GF-D8 (cell line): ENCODE results near the gene TNPO3.

Source experiments
- DNase-seq: peaks from one replicate; lab custom pipeline; 2025; lab: John Stamatoyannopoulos, UW

Gene TNPO3

GRCh38 chr7:129054438-129055293 is at the start of gene TNPO3:
Gene TNPO3 (minus strand): TSS chr7:129055111. CDS start chr7:129054770, 341 bp downstream.
- peak; percentile 80 for DNase-seq

- DNase-seq, result no peak
Observed at GRCh38 chr7:129103561-129104324, 48.8 kb upstream of the TNPO3 start.

GRCh38 chr7:129101746-129102145 is 46.8 kb upstream of the TNPO3 start:
- no peak for DNase-seq

- DNase-seq, result no peak
Observed at GRCh38 chr7:129100827-129101166, 45.9 kb upstream of the TNPO3 start.

DNA sequence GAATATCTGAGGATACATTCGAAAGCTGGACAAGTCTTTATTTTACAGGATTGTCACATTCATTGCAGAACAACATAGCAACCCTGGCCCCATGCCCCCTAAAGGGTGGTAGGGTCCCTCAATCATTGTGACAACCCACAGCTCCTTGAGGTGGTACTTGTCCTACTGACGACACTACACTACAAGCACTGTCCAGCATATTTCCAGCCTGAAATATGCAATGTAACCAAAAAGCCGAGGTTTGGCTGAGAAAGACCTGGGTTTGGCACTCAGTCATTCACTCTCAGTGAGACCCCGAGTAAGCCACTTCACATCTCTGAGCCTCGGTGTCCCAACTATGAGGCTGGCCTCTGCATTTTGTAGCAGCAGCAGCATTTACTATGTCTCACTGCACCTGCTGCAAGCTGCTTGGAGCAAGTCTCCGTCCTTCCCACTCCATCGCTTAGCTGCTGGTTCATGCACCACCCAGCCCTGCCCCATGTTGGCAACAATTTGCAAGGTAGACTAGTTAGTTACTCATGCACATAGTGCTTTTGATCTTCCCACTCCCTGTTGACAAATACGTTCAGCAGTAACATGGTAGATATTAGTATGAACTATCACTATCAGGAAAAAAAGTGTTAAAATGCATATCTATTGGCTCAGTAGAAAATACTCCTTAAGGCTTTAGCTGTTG is 43.6 kb upstream of the TNPO3 start:
- no peak for DNase-seq

- no peak for DNase-seq
Observed at GRCh38 chr7:129095258-129095657, 40.3 kb upstream of the TNPO3 start.

DNA sequence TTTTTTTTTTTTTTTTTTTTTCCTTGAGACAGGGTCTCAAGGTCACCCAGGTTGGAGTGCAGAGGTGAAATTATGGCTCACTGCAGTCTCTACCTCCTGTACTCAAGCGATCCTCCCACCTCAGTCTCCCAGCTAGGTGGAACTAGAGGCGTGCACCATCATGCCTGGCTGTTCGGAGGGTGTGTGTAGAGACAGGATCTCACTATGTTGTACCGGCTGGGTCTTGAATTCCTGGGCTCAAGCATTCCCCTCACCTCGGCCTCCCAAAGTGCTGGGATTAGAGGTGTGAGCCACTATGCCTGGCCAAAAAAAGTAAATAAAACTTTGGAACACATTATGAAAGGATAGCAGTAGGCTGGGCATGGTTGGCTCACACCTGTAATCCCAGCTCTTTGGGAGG is 39.6 kb upstream of the TNPO3 start:
- no peak for DNase-seq

DNA sequence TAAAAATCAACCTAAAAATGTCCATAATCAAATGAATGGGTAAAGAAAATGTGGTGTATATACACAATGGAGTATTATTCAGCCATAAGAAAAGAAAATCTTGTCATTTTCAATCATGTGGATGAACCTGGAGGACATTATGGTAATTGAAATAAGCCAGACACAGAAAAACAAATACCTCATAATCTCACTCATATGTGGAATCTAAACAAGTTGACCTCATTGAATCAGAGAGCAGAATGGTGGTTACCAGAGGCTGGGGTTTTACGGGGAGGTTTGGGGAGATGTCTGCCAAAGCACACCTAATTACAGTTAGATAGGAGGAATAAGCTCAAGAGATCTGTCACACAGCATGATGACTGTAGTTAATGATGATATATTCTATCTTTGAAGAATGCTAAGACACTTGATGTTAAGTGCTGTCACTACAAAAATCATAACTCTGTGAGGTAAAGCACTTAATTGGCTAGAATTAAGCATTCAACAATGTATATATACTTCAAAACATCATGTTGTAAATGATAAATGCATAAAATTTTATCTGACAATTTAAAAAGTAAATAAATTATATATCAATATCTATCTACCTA is 39.1 kb upstream of the TNPO3 start:
- DNase-seq, result no peak

GRCh38 chr7:129091484-129092002 is 36.6 kb upstream of the TNPO3 start:
- DNase-seq, result peak; percentile 15

DNA sequence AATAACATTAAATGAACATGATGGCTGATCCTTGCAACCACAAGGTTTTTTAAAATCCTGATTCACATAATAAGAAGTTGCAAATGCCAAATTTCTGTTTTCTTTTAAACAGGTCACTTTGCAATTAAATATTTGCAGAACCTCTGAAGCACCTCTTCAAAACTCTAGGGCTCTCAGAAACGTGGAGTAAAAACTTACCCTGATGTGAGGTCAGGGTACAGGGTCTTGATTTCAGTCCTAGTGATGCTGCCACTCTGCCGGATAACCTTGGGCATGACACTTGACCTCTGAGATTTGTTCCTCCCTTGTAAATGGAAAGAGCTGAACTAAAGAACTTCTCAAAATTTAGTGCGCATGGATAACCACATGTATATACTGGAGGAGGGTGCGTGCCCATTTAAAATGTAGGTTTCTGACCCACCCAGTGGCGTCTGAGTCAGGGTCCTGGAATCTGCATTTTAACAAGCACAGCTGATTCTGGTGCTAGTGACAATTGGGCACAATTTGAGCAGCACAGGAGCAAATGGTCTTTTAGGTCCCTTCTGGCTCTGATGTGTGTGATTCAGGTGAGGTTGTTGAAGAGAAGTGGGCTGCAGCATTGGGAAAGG is 35.5 kb upstream of the TNPO3 start:
- DNase-seq, result no peak

- DNase-seq, result peak; percentile 69
Observed at GRCh38 chr7:129089521-129090212, 34.8 kb upstream of the TNPO3 start.

GRCh38 chr7:129084801-129085551 is 30.1 kb upstream of the TNPO3 start:
- no peak for DNase-seq

GRCh38 chr7:129083525-129083924 is 28.6 kb upstream of the TNPO3 start:
- DNase-seq, result no peak

GRCh38 chr7:129078455-129078854 is 23.5 kb upstream of the TNPO3 start:
- no peak for DNase-seq

- no peak for DNase-seq
Observed at GRCh38 chr7:129076886-129077285, 22.0 kb upstream of the TNPO3 start.

GRCh38 chr7:129074994-129075393 is 20.1 kb upstream of the TNPO3 start:
- DNase-seq, result no peak

- no peak for DNase-seq
Observed at GRCh38 chr7:129074361-129074871, 19.5 kb upstream of the TNPO3 start.

DNA sequence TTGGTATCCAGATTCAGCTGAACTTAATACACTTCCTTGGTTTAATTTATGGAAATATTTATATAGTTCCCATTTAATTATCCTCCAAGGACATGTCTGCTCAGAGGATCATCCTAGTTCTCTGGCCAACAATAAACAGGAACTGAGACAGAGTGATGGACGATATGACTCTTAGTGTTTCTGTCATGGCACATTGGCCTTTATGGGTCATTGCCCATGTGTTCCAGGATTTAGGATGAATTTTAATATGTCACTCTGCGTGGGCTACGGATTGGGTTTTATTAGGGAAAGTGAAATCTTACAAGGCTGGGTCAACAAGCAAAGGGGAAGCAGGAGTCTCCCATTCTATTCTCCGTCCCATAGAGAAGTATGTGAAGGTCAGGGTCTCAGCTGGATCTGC is 18.8 kb upstream of the TNPO3 start:
- DNase-seq, result no peak

DNA sequence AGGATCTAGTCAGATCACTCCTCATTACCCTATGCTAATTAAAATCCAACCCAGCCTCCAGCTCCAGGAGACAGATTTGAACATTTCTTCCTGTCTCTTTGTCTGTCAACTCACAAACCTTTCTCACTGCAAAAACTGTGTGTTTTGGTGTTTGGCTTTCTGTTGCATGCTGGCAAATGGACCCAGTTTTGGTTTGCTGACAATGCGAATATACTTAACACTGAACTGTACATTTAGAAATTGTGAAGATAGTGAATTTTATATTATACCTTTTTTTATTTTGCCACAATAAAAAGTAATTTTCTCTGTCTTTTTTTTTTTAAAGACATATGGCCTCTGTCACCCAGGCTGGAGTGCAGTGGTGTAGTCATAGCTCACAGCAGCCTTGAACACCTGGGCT is 18.3 kb upstream of the TNPO3 start:
- DNase-seq, result no peak

- peak; percentile 94 for DNase-seq
Observed at GRCh38 chr7:129072479-129073011, 17.6 kb upstream of the TNPO3 start.
